ENCODE results near the gene SCRN1.

GRCh38 chr7:29921404-29922010 lies 68.1 kb downstream of the SCRN1 start:
- peak; percentile 67 to 84 (median 81) for TF ChIP-seq CTCF (IDR thresholded peaks at IDR 0.05)
- no peak for TF ChIP-seq EP300 (IDR thresholded peaks at IDR 0.05)

Data from ovary (tissue), 3 donors.